Measurements from ENCODE around the gene KRTAP10-1. TPM values are rescaled to one million over a fixed set of nuclear protein-coding genes. Genes with fewer than 3 reads are reported as not detected.
A peak's percentile ranks its signal among the peaks of the same experiment; 100 is the strongest.

Gene KRTAP10-1
- total RNA-seq, 3 donors from 2014 or later: not detected

GRCh38 chr21:44537930-44538911, 1.8 kb downstream of the KRTAP10-1 start:
- no peak overlapping the region for H3K4me3 ChIP-seq
- intact Hi-C loops (cut with DNase I, micrococcal nuclease): no loop called here
- no peaks in the 10 kb centered on the region for H3K36me3 ChIP-seq (ENCODE audit: low read depth)
- TF ChIP-seq CTCF (IDR thresholded peaks at IDR 0.05): no peak
- no peaks in the 10 kb centered on the region for H3K4me1 ChIP-seq (ENCODE audit: low read depth)
- ATAC-seq (no peak), DNase-seq (peak in 1 of 3 donors; percentile 44)
- H3K9me3 ChIP-seq: peaks cover 12% of the 10 kb centered on the region

GRCh38 chr21:44535963-44536362, 4.0 kb downstream of the KRTAP10-1 start:
- DNase-seq: peak in 1 of 3 donors; percentile 34
- no peak for TF ChIP-seq CTCF (IDR thresholded peaks at IDR 0.05)

GRCh38 chr21:44534688-44535087, 5.3 kb downstream of the KRTAP10-1 start:
- H3K4me3 ChIP-seq: no peak overlapping the region
- no peak for ATAC-seq
- intact Hi-C loops (cut with DNase I, micrococcal nuclease): no loop called here

More at GRCh38 chr21:44535963-44536362, 4.0 kb downstream of the KRTAP10-1 start:
- intact Hi-C loops (cut with DNase I, micrococcal nuclease): no loop called here
- Histone ChIP-seq H3K36me3 (ENCODE audit: low read depth) (no peaks in the 10 kb centered on the region), H3K4me3 (no peak overlapping the region), H3K9me3 (no peaks in the 10 kb centered on the region), H3K4me1 (ENCODE audit: low read depth) (no peaks in the 10 kb centered on the region)
- no peak for ATAC-seq

GRCh38 chr21:44533891-44534627, 5.9 kb downstream of the KRTAP10-1 start:
- peak in 2 of 3 donors; percentile 11 to 47 for DNase-seq
- Histone ChIP-seq H3K4me1 (ENCODE audit: low read depth) (no peaks in the 10 kb centered on the region), H3K4me3 (no peak overlapping the region), H3K9me3 (no peaks in the 10 kb centered on the region), H3K36me3 (ENCODE audit: low read depth) (no peaks in the 10 kb centered on the region)
- no peak for TF ChIP-seq CTCF (IDR thresholded peaks at IDR 0.05)
- no peak for ATAC-seq
- intact Hi-C loops (cut with DNase I, micrococcal nuclease): no loop called here

More at GRCh38 chr21:44534688-44535087, 5.3 kb downstream of the KRTAP10-1 start:
- TF ChIP-seq CTCF (IDR thresholded peaks at IDR 0.05): no peak
- Histone ChIP-seq H3K9me3 (no peaks in the 10 kb centered on the region), H3K4me1 (ENCODE audit: low read depth) (no peaks in the 10 kb centered on the region), H3K36me3 (ENCODE audit: low read depth) (no peaks in the 10 kb centered on the region)
- DNase-seq: no peak

- H3K4me3 ChIP-seq: no peak overlapping the region
- no peaks in the 10 kb centered on the region for H3K36me3 ChIP-seq (ENCODE audit: low read depth)
- intact Hi-C loops (cut with DNase I, micrococcal nuclease): no loop called here
- TF ChIP-seq CTCF (IDR thresholded peaks at IDR 0.05): no peak
- ATAC-seq: no peak
- no peaks in the 10 kb centered on the region for H3K4me1 ChIP-seq (ENCODE audit: low read depth)
- peak in 1 of 3 donors; percentile 25 for DNase-seq
- H3K9me3 ChIP-seq: no peaks in the 10 kb centered on the region
Measured at GRCh38 chr21:44533121-44533890, 6.7 kb downstream of the KRTAP10-1 start.

Measured in mucosa of descending colon (tissue), 3 donors.